HG03378 (cell line): ENCODE results near the gene DLG2.
"Not testable (repeated sequence)": the region's sequence is repeated elsewhere in the genome, so short reads cannot be mapped to it uniquely, and the experiment has no call there.

Source experiments
- ATAC-seq: cut with Tn5 transposase; IDR thresholded peaks from one replicate; pipeline ENCODE4 v1.9.1; 2021; ENCODE audit warnings: mild to moderate bottlenecking, moderate library complexity; ENCODE audit not compliant: unreplicated experiment

The DLG2 gene

DNA sequence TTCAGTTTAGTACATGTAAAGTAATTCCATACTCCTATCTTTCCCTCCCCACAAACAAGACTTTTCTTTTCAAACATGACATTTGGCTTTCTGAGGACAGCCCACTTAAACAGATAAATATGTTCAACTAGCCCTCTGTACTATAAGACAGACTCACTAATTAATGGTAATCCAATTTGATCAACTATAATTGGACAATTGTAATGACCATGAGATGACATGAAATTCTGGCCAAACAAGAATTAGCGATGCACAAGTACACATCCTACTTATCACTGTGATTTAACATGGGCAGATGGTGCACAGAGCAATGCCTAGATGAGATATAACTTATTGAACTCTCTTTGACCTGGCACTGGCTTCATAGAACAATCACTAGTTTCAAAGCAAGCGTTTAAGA is 1307.3 kb downstream of the DLG2 start:
- ATAC-seq: no peak

DNA sequence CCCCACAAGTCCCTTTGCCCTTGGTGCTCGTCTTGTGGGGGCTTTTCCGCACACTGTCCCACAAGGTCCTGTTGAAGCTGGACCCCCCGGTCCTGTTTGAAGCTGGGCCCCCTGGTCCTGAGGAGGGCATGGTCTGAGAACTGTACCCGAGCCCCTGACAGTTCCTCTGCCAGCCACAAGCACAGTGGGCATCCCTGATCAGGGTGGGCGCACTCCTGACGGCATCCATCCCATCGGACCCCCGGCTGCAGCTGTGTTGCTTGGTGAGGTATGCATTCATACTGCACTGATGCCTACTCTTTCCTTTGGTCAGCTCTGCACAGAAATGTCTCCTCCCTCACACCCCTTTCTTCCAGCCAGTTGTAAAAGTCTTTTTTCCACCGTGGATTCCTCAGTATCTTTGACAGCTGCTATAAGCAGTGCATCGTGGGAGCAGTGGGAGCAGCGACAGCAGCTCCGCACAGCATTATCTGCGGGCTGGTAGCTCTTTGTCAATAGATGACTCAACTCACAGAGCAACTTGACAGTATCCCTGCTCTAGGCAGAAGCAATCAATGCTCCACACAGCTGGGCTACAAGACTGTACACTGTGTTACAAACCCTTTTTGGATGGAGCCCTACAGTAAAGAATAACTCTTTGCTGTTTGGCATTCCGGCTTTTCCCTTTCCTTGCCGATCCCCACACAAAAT is 1310.1 kb downstream of the DLG2 start:
- ATAC-seq: no peak

- ATAC-seq: no peak
Observed at GRCh38 chr11:84313830-84314359, 1313.2 kb downstream of the DLG2 start.

DNA sequence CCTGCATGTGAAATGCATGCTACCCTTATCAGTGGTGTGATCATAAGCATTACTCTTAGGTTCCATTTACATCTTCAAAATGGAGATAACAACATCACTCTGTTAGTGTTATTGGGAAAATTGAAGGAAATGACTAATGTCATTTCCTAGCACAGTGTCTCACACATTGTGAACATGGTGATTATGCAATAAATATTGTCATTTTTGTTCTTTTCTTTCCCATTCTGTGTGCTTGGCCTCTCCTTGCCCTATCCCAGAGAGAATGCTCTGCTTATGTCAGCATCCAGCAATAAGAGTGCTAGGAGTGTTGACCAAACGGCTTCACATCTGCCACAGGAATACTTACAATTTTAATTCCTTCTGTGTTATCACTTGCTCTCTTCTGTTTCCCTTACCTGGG is 1316.9 kb downstream of the DLG2 start:
- ATAC-seq: no peak

GRCh38 chr11:84308491-84308890 is 1318.7 kb downstream of the DLG2 start:
- not testable (repeated sequence) for ATAC-seq

DNA sequence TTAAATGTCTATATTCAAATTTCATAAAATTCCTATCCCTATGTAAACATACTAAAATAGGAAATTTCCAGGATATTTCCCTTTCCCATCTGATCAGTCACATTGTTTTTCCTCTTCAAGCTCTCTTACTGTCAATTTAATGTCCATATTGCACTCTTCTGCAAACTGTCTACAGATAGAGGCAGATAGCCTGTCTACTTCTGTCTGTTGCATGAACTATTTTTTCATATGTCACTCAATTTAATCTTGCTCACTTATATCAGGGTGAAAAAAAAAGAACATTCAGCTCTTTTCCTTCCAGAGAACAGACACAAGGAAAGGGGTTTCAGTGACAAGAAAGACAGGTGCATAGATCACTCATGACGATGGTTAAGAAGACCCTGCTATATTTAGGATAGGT is 1327.1 kb downstream of the DLG2 start:
- ATAC-seq: no peak

GRCh38 chr11:84297570-84297969 is 1329.6 kb downstream of the DLG2 start:
- ATAC-seq: no peak

DNA sequence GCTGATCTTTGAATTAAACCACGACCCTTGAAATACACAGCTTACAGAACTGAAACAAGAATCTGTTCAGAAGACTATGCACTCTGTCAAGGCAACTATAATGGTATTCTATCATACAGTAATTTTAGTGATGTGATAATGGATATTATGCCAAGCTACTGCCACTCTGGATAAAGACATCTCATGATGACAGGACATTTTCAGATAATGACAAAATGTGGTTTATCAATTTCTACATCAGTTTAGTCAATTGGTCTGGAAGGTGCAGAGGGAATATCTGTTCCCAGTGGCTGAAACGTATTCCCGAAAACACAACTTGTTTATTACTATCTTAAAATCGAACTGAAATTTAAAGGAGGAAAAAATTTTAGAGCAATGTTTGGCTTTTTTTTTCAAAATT is 1331.3 kb downstream of the DLG2 start:
- no peak for ATAC-seq

GRCh38 chr11:84292955-84293354 is 1334.2 kb downstream of the DLG2 start:
- no peak for ATAC-seq

DNA sequence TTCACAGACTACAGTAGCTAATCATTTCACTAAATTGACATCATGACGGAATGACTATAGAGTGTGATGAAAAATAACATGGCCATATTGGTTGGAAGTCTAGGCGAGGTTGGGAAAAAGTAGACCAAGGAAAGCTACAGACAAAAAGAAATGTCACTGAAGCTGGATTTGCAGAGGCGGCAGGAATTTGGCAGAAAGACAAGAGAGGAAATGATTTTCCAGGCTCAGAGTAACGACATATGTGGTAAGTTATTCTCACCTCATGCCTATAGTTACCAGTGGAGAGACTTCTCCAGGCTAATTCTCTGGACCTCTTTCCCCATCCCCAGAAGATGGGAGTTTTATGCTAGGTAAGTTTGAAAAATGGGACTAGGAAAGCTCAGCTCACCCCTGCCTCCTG is 1335.1 kb downstream of the DLG2 start:
- no peak for ATAC-seq

DNA sequence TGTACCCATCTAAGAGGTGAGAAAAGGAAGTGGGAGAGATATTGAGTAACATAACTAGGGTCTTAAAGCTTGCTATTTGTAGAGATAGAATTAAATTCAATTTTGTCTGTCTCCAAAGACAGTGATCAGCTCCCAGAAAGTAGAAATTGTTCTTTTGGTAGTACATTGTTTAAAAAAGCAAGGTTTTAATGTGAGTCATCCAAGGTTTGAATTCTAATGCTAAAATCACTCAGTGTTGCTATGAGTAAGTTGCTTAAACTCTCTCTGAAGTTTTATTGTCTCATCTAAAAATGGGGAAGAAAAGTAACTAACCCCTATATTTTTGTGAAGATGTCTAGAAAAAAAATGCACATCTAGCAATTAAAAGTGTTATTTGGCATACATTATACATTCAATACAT is 1336.5 kb downstream of the DLG2 start:
- ATAC-seq: no peak

DNA sequence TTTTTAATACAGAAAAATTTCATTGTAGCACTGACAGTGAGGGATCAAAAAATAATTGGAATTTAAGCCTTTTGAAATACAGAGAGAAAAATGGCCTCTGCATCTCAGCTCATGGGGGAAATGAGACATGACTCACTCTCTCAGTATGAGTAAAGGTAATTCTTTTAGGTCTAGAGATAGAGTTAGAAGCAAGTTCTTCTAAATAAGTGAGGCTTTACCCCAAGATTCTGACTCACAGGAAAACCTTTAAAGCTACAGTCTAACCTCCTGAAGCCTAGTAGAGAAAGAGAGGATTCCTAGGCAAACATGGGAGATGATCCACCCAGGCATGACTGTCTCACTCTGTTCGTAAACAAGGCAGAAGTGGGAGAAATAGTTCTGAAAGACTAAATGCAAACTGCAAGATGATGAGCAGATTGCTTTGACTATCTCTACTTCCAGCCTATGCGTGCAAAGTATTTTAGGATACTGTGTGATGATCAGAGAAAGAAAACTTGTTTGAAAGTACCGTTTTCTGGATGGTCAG is 1337.7 kb downstream of the DLG2 start:
- ATAC-seq: peak; percentile 100

DNA sequence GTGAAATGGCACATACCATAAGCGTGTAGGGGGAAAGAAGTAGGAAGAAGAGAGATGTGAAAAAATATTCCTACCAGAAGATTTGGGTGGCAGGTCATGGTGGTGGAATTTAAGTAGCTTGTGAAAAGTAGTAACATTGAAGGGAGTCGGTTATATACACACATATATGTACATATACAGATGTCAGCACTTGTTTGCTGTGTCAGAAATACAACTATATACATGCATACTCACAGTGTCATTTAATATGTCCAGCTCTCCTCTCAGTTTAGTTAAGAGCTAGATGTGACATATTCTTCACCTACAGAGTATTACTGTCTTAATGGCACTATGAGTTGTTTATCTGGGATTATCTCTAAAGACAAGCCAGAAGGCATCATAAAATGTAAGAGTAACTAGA is 1353.6 kb downstream of the DLG2 start:
- ATAC-seq: no peak

GRCh38 chr11:84270466-84270865 is 1356.7 kb downstream of the DLG2 start:
- ATAC-seq: no peak

DNA sequence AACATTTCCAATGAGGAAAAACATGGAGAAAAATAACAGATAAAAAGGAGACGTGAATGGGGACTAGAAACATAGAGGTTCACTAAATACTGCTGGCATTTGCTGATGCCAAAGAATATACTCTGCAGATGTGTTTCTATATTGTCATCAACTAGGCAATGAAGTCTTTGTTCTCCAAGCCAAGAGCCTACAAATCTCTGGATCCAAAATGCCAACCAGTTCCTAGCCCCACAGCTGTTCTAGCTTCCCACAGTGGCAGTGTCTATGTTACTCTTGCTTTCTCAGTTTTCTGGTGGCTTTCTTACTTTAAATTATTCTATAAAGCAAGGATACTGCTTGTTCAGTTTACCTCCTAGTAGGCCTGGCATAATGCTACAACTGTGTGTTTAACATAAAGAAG is 1363.1 kb downstream of the DLG2 start:
- no peak for ATAC-seq

- no peak for ATAC-seq
Observed at GRCh38 chr11:84261707-84262106, 1365.4 kb downstream of the DLG2 start.

DNA sequence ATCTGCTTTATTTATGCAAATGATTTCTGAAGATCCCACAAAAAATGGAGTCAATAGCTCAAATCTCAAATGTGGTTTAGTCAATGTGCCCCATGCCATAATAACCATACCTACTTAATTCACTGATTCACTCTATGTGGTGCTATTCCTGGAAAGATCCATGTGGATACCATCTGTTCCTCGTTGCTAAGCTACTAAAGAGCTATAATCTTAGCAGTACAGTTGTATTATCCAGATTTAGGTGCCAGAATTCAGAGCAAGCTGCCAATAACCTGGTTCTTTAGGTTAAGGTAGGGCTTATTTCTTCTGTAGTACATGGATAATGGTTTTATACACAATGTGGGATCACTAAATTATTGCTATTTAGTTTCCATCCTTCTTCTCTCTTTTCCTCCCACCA is 1366.3 kb downstream of the DLG2 start:
- no peak for ATAC-seq

GRCh38 chr11:84256618-84257017 is 1370.5 kb downstream of the DLG2 start:
- ATAC-seq: no peak

DNA sequence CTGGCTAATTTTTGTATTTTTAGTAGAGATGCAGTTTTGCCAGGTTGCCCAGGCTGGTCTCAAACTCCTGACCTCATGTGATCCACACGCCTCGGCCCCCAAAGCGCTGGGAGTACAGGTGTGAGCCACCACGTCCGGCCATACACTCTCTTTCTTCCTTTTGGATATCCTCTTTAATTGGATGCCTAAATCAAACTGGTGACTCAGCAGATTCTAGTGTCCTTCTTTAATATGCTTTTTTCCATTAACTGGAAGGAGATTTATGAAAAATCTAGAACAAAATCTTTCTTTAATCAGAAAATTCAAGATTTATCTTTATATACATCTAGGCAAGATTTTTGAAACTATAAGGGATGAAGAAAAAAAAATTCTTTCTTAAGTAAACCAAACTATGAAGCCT is 1371.7 kb downstream of the DLG2 start:
- no peak for ATAC-seq

DNA sequence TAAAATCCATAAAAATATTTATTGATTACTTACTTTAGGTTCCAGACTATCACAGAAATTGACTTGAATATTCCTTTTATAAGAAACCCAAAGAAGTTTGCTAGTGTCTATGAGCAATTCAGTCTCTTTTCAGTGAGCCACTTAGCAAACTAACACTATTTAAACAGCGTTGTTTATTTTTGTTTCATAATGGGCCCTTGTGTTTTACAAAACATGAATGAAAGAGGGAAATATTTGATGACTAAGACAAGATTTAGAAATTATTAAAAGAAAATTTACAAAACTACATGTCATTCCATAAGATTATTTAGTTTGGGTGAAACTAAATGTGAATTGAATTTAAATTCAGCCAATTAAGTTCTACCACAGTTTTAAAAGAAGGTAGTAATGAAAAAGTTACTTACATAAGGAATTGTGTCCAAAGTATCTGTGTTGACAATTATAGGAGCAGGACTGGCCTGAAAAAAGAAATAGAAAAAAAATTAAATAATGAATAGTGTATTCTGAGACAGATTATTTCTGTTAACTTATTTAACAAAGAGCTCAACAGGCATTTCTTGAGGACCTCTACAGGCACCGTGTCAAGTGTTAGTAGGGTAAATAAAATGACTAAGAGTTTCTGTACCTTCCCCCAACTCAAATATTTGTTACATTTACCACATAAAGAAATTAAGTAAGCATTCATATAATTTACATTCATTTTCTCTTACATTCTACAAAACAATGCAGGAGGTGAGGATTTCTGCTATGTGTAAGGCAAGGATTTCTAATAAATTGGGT is 1376.1 kb downstream of the DLG2 start:
- no peak for ATAC-seq

DNA sequence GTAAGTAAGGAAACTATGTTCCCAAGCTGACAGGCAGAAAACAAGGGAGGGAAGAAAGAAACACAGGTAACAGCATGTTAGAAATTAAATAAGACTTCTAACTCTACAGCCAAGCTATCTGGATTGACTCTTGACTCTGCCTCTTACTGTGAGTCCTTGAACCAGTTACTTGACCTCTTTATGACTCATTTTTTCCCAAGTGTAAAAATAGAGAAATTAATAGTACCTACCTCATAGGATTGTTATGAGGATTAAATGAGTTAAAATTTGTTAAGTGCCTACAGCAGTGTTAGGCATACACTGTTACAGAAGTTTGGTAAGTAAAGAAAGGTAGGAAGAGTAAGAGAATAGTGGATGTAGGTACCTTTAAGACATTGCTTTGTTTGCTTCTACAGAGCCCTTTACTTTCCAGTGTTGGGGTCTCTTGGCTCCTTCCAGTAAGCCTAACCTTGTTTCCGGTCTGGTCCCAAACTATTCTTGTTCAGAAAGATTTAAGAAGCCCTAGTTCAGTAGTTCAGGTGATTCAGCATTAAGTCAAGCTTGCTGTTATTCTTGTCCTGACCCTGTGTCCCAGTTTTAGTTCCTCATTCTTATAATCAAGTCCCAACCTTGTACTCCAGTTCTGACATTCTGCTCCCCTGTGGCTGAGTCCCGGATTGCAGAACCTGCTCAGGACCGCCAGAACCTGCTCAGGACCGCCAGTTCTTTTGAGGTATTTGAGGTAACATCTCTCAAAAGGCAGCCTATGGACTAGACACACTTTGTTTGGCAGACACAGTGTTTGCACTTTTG is 1377.6 kb downstream of the DLG2 start:
- ATAC-seq: peak; percentile 70
